Neural cell (in vitro differentiated cells): ENCODE data around the gene USP17L30. TPM values are rescaled to one million over a fixed set of nuclear protein-coding genes. Genes with fewer than 3 reads are reported as not detected.
"Not testable (repeated sequence)": the region's sequence is repeated elsewhere in the genome, so short reads cannot be mapped to it uniquely, and the experiment has no call there.

Source experiments
- H2AFZ ChIP-seq: fragments of 200-600, 300-800 bp; sonication (generic), shearing (Covaris generic); 2 replicates; pipeline ENCODE4 v1.6.0; 2014; ENCODE audit warnings: low read depth, mild to moderate bottlenecking, antibody characterized with exemption, low read length, moderate library complexity
- H3F3A ChIP-seq: fragments of 200-600 bp; shearing (Covaris generic); 2 replicates; pipeline ENCODE4 v1.6.1; 2016; ENCODE audit warnings: mild to moderate bottlenecking, moderate library complexity, mixed read lengths, antibody characterized with exemption, low read length; ENCODE audit not compliant: insufficient read depth, poor library complexity, severe bottlenecking
- H3K27ac ChIP-seq: fragments of 200-600, 300-800 bp; sonication (generic), shearing (Covaris generic); 2 replicates; pipeline ENCODE4 v1.5.1; 2014; ENCODE audit warnings: mild to moderate bottlenecking, low read length, moderate library complexity
- H3K27me3 ChIP-seq: fragments of 300-800, 200-600 bp; sonication (generic), shearing (Covaris generic); 2 replicates; pipeline ENCODE4 v1.6.0; 2014; ENCODE audit warnings: mild to moderate bottlenecking, low read depth, low read length, moderate library complexity; ENCODE audit not compliant: insufficient read depth
- H3K36me3 ChIP-seq: fragments of 300-800, 200-600 bp; sonication (generic), shearing (Covaris generic); 2 replicates; pipeline ENCODE4 v1.5.1; 2014; ENCODE audit warnings: mild to moderate bottlenecking, antibody characterized with exemption, low read length, moderate library complexity; ENCODE audit not compliant: insufficient read depth
- H3K4me2 ChIP-seq: fragments of 300-800, 200-600 bp; sonication (generic), shearing (Covaris generic); 2 replicates; pipeline ENCODE4 v1.6.0; 2014; ENCODE audit warnings: mild to moderate bottlenecking, low read length
- H3K4me3 ChIP-seq: fragments of 300-800, 200-600 bp; sonication (generic), shearing (Covaris generic); 2 replicates; pipeline ENCODE4 v1.5.1; 2014; ENCODE audit warnings: mild to moderate bottlenecking, low read length, moderate library complexity
- H3K79me2 ChIP-seq: fragments of 200-600 bp; shearing (Covaris generic); replicated peaks from 2 replicates; pipeline ENCODE4 v1.6.0; 2014; ENCODE audit warnings: mild to moderate bottlenecking, low read length, moderate library complexity; ENCODE audit not compliant: insufficient read depth
- H3K9ac ChIP-seq: fragments of 300-800, 200-600 bp; sonication (generic), shearing (Covaris generic); 2 replicates; pipeline ENCODE4 v1.6.1; 2016; ENCODE audit warnings: mild to moderate bottlenecking, low read length, mixed read lengths
- H3K9me2 ChIP-seq: fragments of 200-600 bp; shearing (Covaris generic); 2 replicates; pipeline ENCODE4 v1.6.1; 2016; ENCODE audit warnings: mild to moderate bottlenecking, low read length, mixed read lengths; ENCODE audit not compliant: insufficient read depth
- H3K9me3 ChIP-seq: fragments of 200-600, 300-800 bp; sonication (generic), shearing (Covaris generic); 2 replicates; pipeline ENCODE4 v1.6.1; 2016; ENCODE audit warnings: mild to moderate bottlenecking, mixed run types, low read length, moderate library complexity, mixed read lengths
- H4K20me1 ChIP-seq: fragments of 200-600 bp; shearing (Covaris generic); 2 replicates; pipeline ENCODE4 v1.6.1; 2016; ENCODE audit warnings: mild to moderate bottlenecking, mixed run types; ENCODE audit not compliant: insufficient read depth
- CTCF ChIP-seq: fragments of 450-650 bp; IDR thresholded peaks from 2 replicates; pipeline ENCODE4 v1.5.1; 2014; ENCODE audit warnings: antibody characterized with exemption, mild to moderate bottlenecking, moderate library complexity; ENCODE audit not compliant: poor library complexity, severe bottlenecking
- SMC3 ChIP-seq: fragments of 450-650 bp; conservative IDR thresholded peaks from 2 replicates; pipeline ENCODE4 v1.6.1; 2014; ENCODE audit warnings: antibody characterized with exemption, mild to moderate bottlenecking, moderate library complexity; ENCODE audit not compliant: poor library complexity
- polyA plus RNA-seq: library from polyadenylated mRNA; depleted of rRNA; stranded (reverse); fragments of >200 nt; gene quantifications from 2 replicates; pipeline ENCODE4 v1.2.3, GENCODE V29; 2014
- small RNA-seq, 3 experiments: library from RNA; depleted of rRNA; stranded (forward); fragments of <200 nt; gene quantifications; one replicate each; pipeline ENCODE3, GENCODE V24; 2012

The USP17L30 gene
- polyA plus RNA-seq, 1 donor from 2014 or later = not detected

DNA sequence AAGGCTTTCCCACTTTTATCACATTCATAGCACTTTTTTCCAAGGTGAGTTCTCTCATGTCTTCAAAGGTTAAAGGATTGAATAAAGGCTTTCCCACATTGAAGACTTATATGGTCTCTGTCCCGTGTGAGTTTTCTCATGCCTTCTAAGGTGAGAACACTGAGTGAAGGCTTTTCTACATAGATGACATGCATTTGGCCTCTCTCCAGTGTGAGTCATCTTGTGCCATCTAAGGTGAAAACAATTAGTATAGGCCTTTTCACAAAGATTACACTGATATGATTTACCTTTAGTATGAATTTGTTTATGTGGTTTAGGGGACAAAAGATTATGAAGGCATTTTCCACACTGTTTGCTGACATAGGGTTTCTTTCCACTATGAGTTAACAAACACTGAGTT lies 21.2 kb downstream of the USP17L30 start (continued):
- no peak for TF ChIP-seq CTCF

- H3K9ac ChIP-seq, H3K27me3 ChIP-seq, H2AFZ ChIP-seq, H3K27ac ChIP-seq, H4K20me1 ChIP-seq, H3K79me2 ChIP-seq, H3K4me2 ChIP-seq, H3K9me3 ChIP-seq, H3F3A ChIP-seq, H3K4me3 ChIP-seq, H3K36me3 ChIP-seq, H3K9me2 ChIP-seq: not testable (repeated sequence)
These were observed 26.1 kb downstream of the USP17L30 start for GRCh38 chr4:9389001-9389400.

GRCh38 chr4:9405774-9406173 lies 42.8 kb downstream of the USP17L30 start:
- not testable (repeated sequence) for H3K4me2 ChIP-seq, H3K79me2 ChIP-seq, H3K9me3 ChIP-seq, H3K27ac ChIP-seq, H3K9me2 ChIP-seq, H3F3A ChIP-seq, H3K4me3 ChIP-seq, H2AFZ ChIP-seq, H3K36me3 ChIP-seq, H3K9ac ChIP-seq, H4K20me1 ChIP-seq, H3K27me3 ChIP-seq

DNA sequence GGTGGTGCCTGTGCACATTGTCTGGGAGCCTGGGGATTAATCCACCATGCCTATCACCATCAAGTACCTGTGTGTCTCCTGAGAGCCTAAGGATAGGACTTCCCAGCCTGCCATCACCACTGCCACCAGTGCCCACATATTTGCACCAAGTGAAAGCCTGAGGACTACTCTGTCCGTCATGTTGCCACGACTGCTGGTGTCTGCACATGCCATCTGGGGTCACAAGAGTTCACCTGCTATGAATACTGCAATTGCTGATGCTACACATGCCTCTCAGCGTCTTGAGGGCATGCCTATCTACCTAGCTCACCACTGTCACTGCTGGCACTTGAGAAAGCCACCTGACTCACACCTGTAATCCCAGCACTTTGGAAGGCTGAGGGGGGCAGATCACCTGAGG lies 43.6 kb downstream of the USP17L30 start:
- not testable (repeated sequence) for H2AFZ ChIP-seq

DNA sequence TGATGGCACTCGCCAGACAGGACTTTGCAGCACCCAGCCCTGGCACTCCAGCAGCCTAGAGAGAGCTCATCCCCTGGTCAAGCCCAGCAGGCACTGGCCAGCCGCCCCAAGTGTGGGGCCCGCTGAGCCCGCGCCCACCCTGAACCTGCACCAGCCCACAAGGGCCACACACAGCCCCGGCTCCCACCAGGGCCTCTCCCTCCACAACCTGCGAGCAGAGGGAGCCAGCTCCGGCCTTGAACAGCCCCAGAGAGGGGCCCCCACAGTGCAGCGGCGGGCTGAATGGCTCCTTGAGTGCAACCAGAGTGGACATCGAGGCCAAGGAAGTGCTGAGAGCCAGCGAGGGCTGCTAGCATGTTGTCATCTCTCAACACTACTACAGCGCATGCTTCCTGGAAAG lies 46.9 kb downstream of the USP17L30 start:
- Histone ChIP-seq H3K36me3 (no peaks in the 10 kb centered on the region), H3K27ac (no peak overlapping the region), H3K79me2 (no peaks in the 10 kb centered on the region), H3K27me3 (no peaks in the 10 kb centered on the region), H3K4me2 (no peak overlapping the region), H3K9me2 (no peaks in the 10 kb centered on the region), H3K9ac (no peak overlapping the region), H4K20me1 (no peaks in the 10 kb centered on the region), H3K4me3 (no peak overlapping the region), H2AFZ (no peak overlapping the region), H3F3A (no peaks in the 10 kb centered on the region), H3K9me3 (no peaks in the 10 kb centered on the region)
- no peak for TF ChIP-seq SMC3

More for the DNA sequence above, 43.6 kb downstream of the USP17L30 start:
- H3K27me3 ChIP-seq, H3K9me2 ChIP-seq, H3K27ac ChIP-seq, H3F3A ChIP-seq, H3K9me3 ChIP-seq, H3K36me3 ChIP-seq, H3K9ac ChIP-seq, H3K79me2 ChIP-seq, H3K4me2 ChIP-seq, H3K4me3 ChIP-seq, H4K20me1 ChIP-seq: not testable (repeated sequence)

Small RNA genes lying within 50 kb of the gene (small RNA-seq; reads per million reads assigned to genes)
- gene RNA5SP153 = 0 reads per million in 3 experiments

Other genes with a start within 250 kb of the USP17L30 start
- not detected in 2 replicates for gene FAM90A26, start 192.7 kb upstream of the USP17L30 start, polyA plus RNA-seq
- not detected in 2 replicates for gene USP17L10, start 152.5 kb upstream of the USP17L30 start, polyA plus RNA-seq
- gene USP17L11, start 147.7 kb upstream of the USP17L30 start, polyA plus RNA-seq = not detected in 2 replicates
- gene USP17L12, start 143.0 kb upstream of the USP17L30 start, polyA plus RNA-seq = not detected in 2 replicates
- gene USP17L13, start 138.2 kb upstream of the USP17L30 start, polyA plus RNA-seq = not detected in 2 replicates
- gene USP17L15, start 128.7 kb upstream of the USP17L30 start, polyA plus RNA-seq = not detected in 2 replicates
- not detected in 2 replicates for gene USP17L17, start 119.2 kb upstream of the USP17L30 start, polyA plus RNA-seq
- not detected in 2 replicates for gene USP17L18, start 114.5 kb upstream of the USP17L30 start, polyA plus RNA-seq
- gene USP17L19, start 109.8 kb upstream of the USP17L30 start, polyA plus RNA-seq = not detected in 2 replicates
- not detected in 2 replicates for gene USP17L20, start 105.0 kb upstream of the USP17L30 start, polyA plus RNA-seq
- gene USP17L21, start 100.3 kb upstream of the USP17L30 start, polyA plus RNA-seq = not detected in 2 replicates
- not detected in 2 replicates for gene USP17L22, start 95.5 kb upstream of the USP17L30 start, polyA plus RNA-seq
- not detected in 2 replicates for gene USP17L24, start 38.0 kb upstream of the USP17L30 start, polyA plus RNA-seq
- not detected in 2 replicates for gene USP17L25, start 33.2 kb upstream of the USP17L30 start, polyA plus RNA-seq
- gene USP17L26, start 28.5 kb upstream of the USP17L30 start, polyA plus RNA-seq = not detected in 2 replicates
- not detected in 2 replicates for gene USP17L5, start 23.7 kb upstream of the USP17L30 start, polyA plus RNA-seq
- not detected in 2 replicates for gene USP17L27, start 19.0 kb upstream of the USP17L30 start, polyA plus RNA-seq
- not detected in 2 replicates for gene USP17L28, start 14.2 kb upstream of the USP17L30 start, polyA plus RNA-seq
- not detected in 2 replicates for gene USP17L29, start 9.5 kb upstream of the USP17L30 start, polyA plus RNA-seq
- gene DEFB131A, start 81.3 kb downstream of the USP17L30 start, polyA plus RNA-seq = not detected in 2 replicates